Retinal pigment epithelial cell (primary cell): Measurements from ENCODE around the gene SLC35A3.

ENCODE experiments used
- DNase-seq: peaks from one replicate; pipeline ENCODE4 v3.0.0-alpha.2; 2010; ENCODE audit warnings: low read depth
- H3K4me3 ChIP-seq: 2 replicates; pipeline ENCODE4 v1.5.1; 2011; ENCODE audit warnings: mild to moderate bottlenecking, low read length, control low read depth, moderate library complexity
- TF ChIP-seq, protein P1 (sequence below): conservative IDR thresholded peaks from 2 replicates; pipeline ENCODE4 v1.5.1; 2011; ENCODE audit warnings: low read depth, low read length, control low read depth, inconsistent platforms

The SLC35A3 gene

DNA sequence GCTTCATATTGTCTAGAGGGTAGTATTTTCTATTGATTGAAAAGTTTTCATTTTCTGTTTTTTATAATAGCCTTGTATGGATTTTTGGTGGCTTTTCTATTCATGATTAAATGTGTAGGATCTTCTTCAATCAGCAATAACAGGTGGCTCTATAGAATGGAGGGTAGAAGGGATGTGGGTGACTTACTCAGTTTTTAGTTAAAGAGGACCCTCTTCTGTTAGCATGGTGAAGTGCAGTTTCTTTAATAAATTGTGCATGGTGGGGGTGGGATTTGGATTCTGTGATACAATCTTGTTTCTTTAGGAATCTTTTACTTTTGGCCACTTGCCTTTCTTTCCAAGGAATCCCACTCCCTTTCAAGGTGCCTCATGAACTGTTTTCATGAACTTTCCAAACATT, 64.7 kb downstream of the SLC35A3 start:
- no peak overlapping the region for H3K4me3 ChIP-seq
- DNase-seq = no peak
- TF ChIP-seq, protein P1, sequence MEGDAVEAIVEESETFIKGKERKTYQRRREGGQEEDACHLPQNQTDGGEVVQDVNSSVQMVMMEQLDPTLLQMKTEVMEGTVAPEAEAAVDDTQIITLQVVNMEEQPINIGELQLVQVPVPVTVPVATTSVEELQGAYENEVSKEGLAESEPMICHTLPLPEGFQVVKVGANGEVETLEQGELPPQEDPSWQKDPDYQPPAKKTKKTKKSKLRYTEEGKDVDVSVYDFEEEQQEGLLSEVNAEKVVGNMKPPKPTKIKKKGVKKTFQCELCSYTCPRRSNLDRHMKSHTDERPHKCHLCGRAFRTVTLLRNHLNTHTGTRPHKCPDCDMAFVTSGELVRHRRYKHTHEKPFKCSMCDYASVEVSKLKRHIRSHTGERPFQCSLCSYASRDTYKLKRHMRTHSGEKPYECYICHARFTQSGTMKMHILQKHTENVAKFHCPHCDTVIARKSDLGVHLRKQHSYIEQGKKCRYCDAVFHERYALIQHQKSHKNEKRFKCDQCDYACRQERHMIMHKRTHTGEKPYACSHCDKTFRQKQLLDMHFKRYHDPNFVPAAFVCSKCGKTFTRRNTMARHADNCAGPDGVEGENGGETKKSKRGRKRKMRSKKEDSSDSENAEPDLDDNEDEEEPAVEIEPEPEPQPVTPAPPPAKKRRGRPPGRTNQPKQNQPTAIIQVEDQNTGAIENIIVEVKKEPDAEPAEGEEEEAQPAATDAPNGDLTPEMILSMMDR = peak; percentile 54

GRCh38 chr1:100035214-100035613, 65.4 kb downstream of the SLC35A3 start:
- TF ChIP-seq, protein P1 = no peak
- no peak overlapping the region for H3K4me3 ChIP-seq
- no peak for DNase-seq

DNA sequence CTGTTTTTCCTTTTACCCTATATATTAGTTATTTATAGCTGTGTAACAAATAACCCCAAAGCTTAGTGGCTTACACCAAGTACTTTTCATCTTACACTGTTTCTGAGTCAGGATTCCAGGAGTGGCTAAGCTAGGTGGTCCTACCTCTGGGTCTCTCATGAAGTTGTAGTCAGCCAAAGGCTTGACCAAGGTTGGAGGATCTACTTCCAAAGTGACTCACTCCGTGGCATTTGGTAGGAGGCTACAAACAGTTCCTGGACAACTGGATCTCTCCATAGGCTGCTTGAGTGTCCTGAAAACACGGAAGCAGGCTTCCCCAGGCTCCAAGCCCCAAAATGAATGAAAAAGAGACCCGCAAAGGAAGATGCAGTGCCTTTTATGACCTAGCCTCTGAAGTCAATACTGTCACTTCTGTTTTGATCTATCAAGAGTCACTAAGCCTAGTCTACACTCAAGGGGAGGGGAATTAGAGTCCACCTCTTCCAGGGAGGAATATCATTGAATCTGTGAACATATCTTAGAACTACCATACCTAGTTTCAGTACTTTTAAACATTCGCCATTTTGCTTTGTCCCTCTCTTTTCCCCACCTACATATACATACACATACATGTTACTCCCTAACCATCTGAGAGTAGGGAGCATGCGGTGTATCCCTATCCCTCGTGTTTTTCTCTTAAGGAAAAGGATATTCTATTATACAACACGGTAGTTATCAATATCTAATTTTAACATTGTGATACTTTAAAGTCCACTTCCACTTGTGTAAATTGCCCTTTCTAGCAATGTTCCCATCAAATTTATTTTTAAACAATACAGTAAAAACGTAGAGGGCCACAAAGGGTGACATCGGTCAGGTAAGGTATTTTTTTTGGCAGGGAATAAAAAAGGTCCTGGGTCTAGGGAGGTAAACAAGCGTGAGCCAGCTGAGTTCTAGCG, 67.2 kb downstream of the SLC35A3 start:
- H3K4me3 ChIP-seq = peak overlapping the region; percentile 92
- TF ChIP-seq, protein P1 = no peak
- no peak for DNase-seq

GRCh38 chr1:100037656-100037926, 67.8 kb downstream of the SLC35A3 start:
- H3K4me3 ChIP-seq = peak overlapping the region; percentile 92

GRCh38 chr1:100037927-100038659, 68.3 kb downstream of the SLC35A3 start:
- peak overlapping the region; percentile 92 for H3K4me3 ChIP-seq
- TF ChIP-seq, protein P1 = no peak
- DNase-seq = no peak

More at GRCh38 chr1:100037656-100037926, 67.8 kb downstream of the SLC35A3 start:
- TF ChIP-seq, protein P1 = no peak
- DNase-seq = no peak

GRCh38 chr1:100038660-100039287, 69.0 kb downstream of the SLC35A3 start:
- TF ChIP-seq, protein P1 = no peak

More at GRCh38 chr1:100038660-100039287, 69.0 kb downstream of the SLC35A3 start:
- H3K4me3 ChIP-seq = peak overlapping the region; percentile 92
- DNase-seq = no peak
